NAMALWA (cell line): ENCODE data around the gene MBD3L3.
"Not testable (repeated sequence)": the region's sequence is repeated elsewhere in the genome, so short reads cannot be mapped to it uniquely, and the experiment has no call there.

Experiments
- DNase-seq: peaks from one replicate; pipeline ENCODE4 v3.0.0-alpha.2; 2015; ENCODE audit warnings: low spot score

Gene MBD3L3

GRCh38 chr19:7063339-7063738, 4.9 kb upstream of the MBD3L3 start:
- DNase-seq: no peak

- not testable (repeated sequence) for DNase-seq
These were observed 1.5 kb upstream of the MBD3L3 start for GRCh38 chr19:7059977-7060376.

- not testable (repeated sequence) for DNase-seq
These were observed 2.1 kb downstream of the MBD3L3 start for GRCh38 chr19:7056371-7056770.

- not testable (repeated sequence) for DNase-seq
These were observed 2.8 kb downstream of the MBD3L3 start for GRCh38 chr19:7055679-7056078.

GRCh38 chr19:7054635-7055368, 3.7 kb downstream of the MBD3L3 start:
- not testable (repeated sequence) for DNase-seq

GRCh38 chr19:7052896-7053295, 5.6 kb downstream of the MBD3L3 start:
- DNase-seq: not testable (repeated sequence)

GRCh38 chr19:7051421-7051820, 7.1 kb downstream of the MBD3L3 start:
- DNase-seq: not testable (repeated sequence)

GRCh38 chr19:7049021-7049420, 9.5 kb downstream of the MBD3L3 start, which contains the start of gene MBD3L2:
Gene MBD3L2 (plus strand): TSS chr19:7049321. CDS start chr19:7049374, 53 bp downstream.
- not testable (repeated sequence) for DNase-seq

GRCh38 chr19:7041563-7041962, 16.9 kb downstream of the MBD3L3 start:
- not testable (repeated sequence) for DNase-seq

GRCh38 chr19:7040079-7040478, 18.4 kb downstream of the MBD3L3 start, which contains the start of gene MBD3L4:
Gene MBD3L4 (minus strand): TSS chr19:7040179. CDS start chr19:7040144, 35 bp downstream.
- not testable (repeated sequence) for DNase-seq

GRCh38 chr19:7030278-7030677, 28.2 kb downstream of the MBD3L3 start, which contains the start of gene MBD3L5:
Gene MBD3L5 (plus strand): TSS chr19:7030578. CDS start chr19:7030612, 34 bp downstream.
- DNase-seq: not testable (repeated sequence)

- DNase-seq: not testable (repeated sequence)
These were observed 29.7 kb downstream of the MBD3L3 start for GRCh38 chr19:7028790-7029189.

GRCh38 chr19:7021331-7021730, 37.1 kb downstream of the MBD3L3 start, which contains the start of gene MBD3L2B:
Gene MBD3L2B (minus strand): TSS chr19:7021431. CDS start chr19:7021397, 34 bp downstream.
- not testable (repeated sequence) for DNase-seq

GRCh38 chr19:7018828-7019227, 39.6 kb downstream of the MBD3L3 start:
- no peak for DNase-seq

- no peak for DNase-seq
These were observed 44.8 kb downstream of the MBD3L3 start for GRCh38 chr19:7013678-7014077.

GRCh38 chr19:7010722-7011593, 47.5 kb downstream of the MBD3L3 start:
- DNase-seq: no peak

- no peak for DNase-seq
These were observed 50.6 kb downstream of the MBD3L3 start for GRCh38 chr19:7007859-7008258.
